H1 (cell line): ENCODE measurements around the gene RAB11FIP3. TPM values are rescaled to one million over a fixed set of nuclear protein-coding genes. Genes with fewer than 3 reads are reported as not detected.

Source experiments
- BCL11A ChIP-seq, 2 experiments: IDR thresholded peaks; one replicate each; pipeline ENCODE4 v1.6.1; 2011; ENCODE audit warnings: low read depth in 2 of 2, low read length in 2 of 2, mild to moderate bottlenecking in 2 of 2
- BRCA1 ChIP-seq: IDR thresholded peaks from 2 replicates; pipeline ENCODE4 v1.6.1; 2012; ENCODE audit warnings: low read depth, low read length, improper control_type of control experiment
- PHF8 ChIP-seq: fragments of 200-600 bp; sonication (generic); conservative IDR thresholded peaks from 2 replicates; pipeline ENCODE4 v1.7.1; 2012; ENCODE audit warnings: low read depth, mild to moderate bottlenecking, inconsistent platforms, low read length, moderate library complexity
- polyA plus RNA-seq, 7 experiments: library from polyadenylated mRNA; depleted of rRNA in 3 of 7; stranded (reverse) in 5 of 7; unstranded in 2 of 7; fragments of >200 nt in 5 of 7; fragments of 200-250 nt in 2 of 7; gene quantifications; 1 replicate in 5 of 7; 2 replicates in 1 of 7; 4 replicates in 1 of 7; pipeline versions ENCODE4 v1.2.1 to v1.2.3, GENCODE V29; 2011 to 2013; ENCODE audit warnings: missing spikeins in 2 of 7, mixed read lengths in 2 of 7
- total RNA-seq: library from RNA; stranded (reverse); fragmentation: NEBNext Ultra II Directional; extraction: Animal tissue kit (Norgen Biotek cat#: 25700); gene quantifications from 2 replicates; pipeline ENCODE4 v1.2.1, GENCODE V29; 2021

The RAB11FIP3 gene
- total and polyA plus RNA-seq, 2 of the 8 experiments (the other 6 are each of a cell fraction or from before 2014, with no cell fraction given): 9.3 to 35.2 TPM

GRCh38 chr16:551210-551609 is 125.8 kb downstream of the RAB11FIP3 start (continued):
- no peak for TF ChIP-seq BRCA1
- TF ChIP-seq PHF8: no peak
- TF ChIP-seq BCL11A (IDR thresholded peaks at IDR 0.05; ENCODE audit: low read depth in 2 of 2, low read length in 2 of 2): no peak
